ENCODE data around the gene GALNT8. TPM values are rescaled to one million over a fixed set of nuclear protein-coding genes. Genes with fewer than 3 reads are reported as not detected.

GALNT8 gene
- total RNA-seq, 2 donors from 2014 or later = 2.8 to 11.2 TPM

GRCh38 chr12:4771960-4772566 is 51.9 kb downstream of the GALNT8 start:
- no peaks in the 10 kb centered on the region for H3K36me3 Mint-ChIP-seq (ENCODE audit: low read depth)
- H3K9me3 Mint-ChIP-seq = no peaks in the 10 kb centered on the region
- TF ChIP-seq CTCF (conservative IDR thresholded peaks at IDR 0.05) = no peak
- 71 to 81% methylated on average over 6 to 11 of the region's 11 CpGs for WGBS, 2 experiments (ENCODE audit: insufficient coverage in 1 of 2, insufficient read length in 1 of 2)
- no peaks in the 10 kb centered on the region for H3K27me3 ChIP-seq (ENCODE audit: control insufficient read depth, insufficient read depth, low read length, poor library complexity, severe bottlenecking)
- no peak overlapping the region for H3K4me3 Mint-ChIP-seq
- no peak overlapping the region for H3K9ac ChIP-seq (ENCODE audit: extremely low read depth, low read length, poor library complexity, severe bottlenecking)
- H3K4me1 ChIP-seq (ENCODE audit: control insufficient read depth, insufficient read depth, low read length) = no peaks in the 10 kb centered on the region
- no peak overlapping the region for H3K4me3 ChIP-seq (ENCODE audit: low read length)
- H3K27me3 Mint-ChIP-seq (ENCODE audit: insufficient read depth) = no peaks in the 10 kb centered on the region
- H3K27ac Mint-ChIP-seq = no peak overlapping the region
- H3K27ac ChIP-seq (ENCODE audit: low read depth, low read length) = no peak overlapping the region
- peaks cover 4% of the 10 kb centered on the region for H3K9me3 ChIP-seq (ENCODE audit: control insufficient read depth, low read length)
- H3K36me3 ChIP-seq (ENCODE audit: control insufficient read depth, insufficient read depth, low read length) = no peaks in the 10 kb centered on the region
- DNase-seq = peak; percentile 72
- H3K4me1 Mint-ChIP-seq = peaks cover 10% of the 10 kb centered on the region

GRCh38 chr12:4775936-4776335 is 55.7 kb downstream of the GALNT8 start:
- no peak overlapping the region for H3K9ac ChIP-seq (ENCODE audit: extremely low read depth, low read length, poor library complexity, severe bottlenecking)
- H3K27ac ChIP-seq (ENCODE audit: low read depth, low read length) = no peak overlapping the region
- peaks cover 4% of the 10 kb centered on the region for H3K9me3 ChIP-seq (ENCODE audit: control insufficient read depth, low read length)
- H3K9me3 Mint-ChIP-seq = no peaks in the 10 kb centered on the region
- 93 to 100% methylated on average over 2 to 4 of the region's 4 CpGs for WGBS, 2 experiments (ENCODE audit: insufficient coverage in 1 of 2, insufficient read length in 1 of 2)
- no peaks in the 10 kb centered on the region for H3K4me1 ChIP-seq (ENCODE audit: control insufficient read depth, insufficient read depth, low read length)
- H3K4me1 Mint-ChIP-seq = peaks cover 16% of the 10 kb centered on the region
- no peaks in the 10 kb centered on the region for H3K27me3 Mint-ChIP-seq (ENCODE audit: insufficient read depth)
- H3K27me3 ChIP-seq (ENCODE audit: control insufficient read depth, insufficient read depth, low read length, poor library complexity, severe bottlenecking) = no peaks in the 10 kb centered on the region
- no peak overlapping the region for H3K27ac Mint-ChIP-seq
- H3K36me3 ChIP-seq (ENCODE audit: control insufficient read depth, insufficient read depth, low read length) = no peaks in the 10 kb centered on the region
- peak; percentile 28 for DNase-seq
- no peaks in the 10 kb centered on the region for H3K36me3 Mint-ChIP-seq (ENCODE audit: low read depth)
- no peak overlapping the region for H3K4me3 ChIP-seq (ENCODE audit: low read length)
- no peak for TF ChIP-seq CTCF (conservative IDR thresholded peaks at IDR 0.05)
- H3K4me3 Mint-ChIP-seq = no peak overlapping the region

GRCh38 chr12:4779749-4780148 is 59.5 kb downstream of the GALNT8 start:
- H3K4me3 Mint-ChIP-seq = no peak overlapping the region
- Histone ChIP-seq H3K27ac (ENCODE audit: low read depth, low read length) (no peak overlapping the region), H3K9me3 (ENCODE audit: control insufficient read depth, low read length) (peaks cover 7% of the 10 kb centered on the region), H3K27me3 (ENCODE audit: control insufficient read depth, insufficient read depth, low read length, poor library complexity, severe bottlenecking) (no peaks in the 10 kb centered on the region), H3K36me3 (ENCODE audit: control insufficient read depth, insufficient read depth, low read length) (no peaks in the 10 kb centered on the region), H3K4me1 (ENCODE audit: control insufficient read depth, insufficient read depth, low read length) (no peaks in the 10 kb centered on the region), H3K9ac (ENCODE audit: extremely low read depth, low read length, poor library complexity, severe bottlenecking) (no peak overlapping the region), H3K4me3 (ENCODE audit: low read length) (no peak overlapping the region)
- no peaks in the 10 kb centered on the region for H3K27me3 Mint-ChIP-seq (ENCODE audit: insufficient read depth)
- H3K36me3 Mint-ChIP-seq (ENCODE audit: low read depth) = peaks cover 9% of the 10 kb centered on the region
- no peak overlapping the region for H3K27ac Mint-ChIP-seq
- no peak for TF ChIP-seq CTCF (conservative IDR thresholded peaks at IDR 0.05)
- H3K9me3 Mint-ChIP-seq = peaks cover 14% of the 10 kb centered on the region
- peaks cover 27% of the 10 kb centered on the region for H3K4me1 Mint-ChIP-seq
- 86 to 89% methylated on average over 3 to 8 of the region's 8 CpGs for WGBS, 2 experiments (ENCODE audit: insufficient coverage in 1 of 2, insufficient read length in 1 of 2)
- DNase-seq = peak; percentile 48
